ENCODE data around the gene MAGI1.
A peak's percentile ranks its signal among the peaks of the same experiment; 100 is the strongest.
"Not testable (repeated sequence)": the region's sequence is repeated elsewhere in the genome, so short reads cannot be mapped to it uniquely, and the experiment has no call there.

The MAGI1 gene

DNA sequence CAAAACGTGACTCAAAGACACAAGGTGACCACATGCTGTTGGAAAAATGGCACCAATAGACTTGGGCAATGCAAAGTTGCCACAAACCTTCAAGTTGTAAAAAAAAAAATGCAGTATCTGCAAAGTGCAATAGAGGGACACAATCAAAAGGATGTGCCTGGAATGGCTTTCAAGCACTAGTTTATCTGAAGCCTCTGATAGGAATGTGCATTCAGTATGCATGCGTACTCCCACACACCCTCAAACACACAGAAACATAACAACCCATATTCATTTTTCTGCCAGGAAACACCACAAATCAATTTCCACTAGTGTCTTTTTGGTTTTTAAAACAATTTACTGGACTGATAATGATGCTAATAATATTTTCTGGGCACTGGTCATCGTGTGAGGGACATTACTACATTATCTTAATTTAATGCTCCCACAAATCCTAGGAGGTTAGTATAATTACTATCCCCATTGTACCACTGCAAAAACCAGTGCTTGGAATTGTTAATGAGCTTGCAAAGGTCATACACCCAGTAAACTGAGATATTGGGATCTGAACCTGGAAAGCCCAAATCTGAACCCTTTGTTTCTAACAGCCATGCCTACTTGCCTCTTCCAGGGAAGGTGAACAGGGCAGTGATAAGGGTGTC lies 298.7 kb downstream of the MAGI1 start:
- DNase-seq, result no peak

DNA sequence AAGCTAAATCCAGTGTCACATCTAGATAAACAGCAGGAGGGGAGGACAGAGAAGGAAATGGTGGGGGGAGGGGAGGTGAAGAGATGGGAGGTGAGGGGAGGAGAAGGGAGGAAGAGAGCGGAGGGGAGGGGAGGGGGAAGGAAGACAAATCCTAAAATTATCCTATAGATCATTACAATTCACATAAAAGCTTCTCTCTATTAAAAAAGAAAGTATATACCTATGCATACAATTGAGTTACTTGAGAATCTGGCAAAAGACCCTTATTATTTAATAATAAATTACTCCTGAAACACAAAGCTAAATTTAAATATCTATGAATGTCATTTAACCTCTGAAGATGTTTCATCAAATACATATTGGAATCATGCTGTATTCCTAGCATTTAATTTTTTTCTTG lies 303.9 kb downstream of the MAGI1 start:
- DNase-seq, result no peak

DNA sequence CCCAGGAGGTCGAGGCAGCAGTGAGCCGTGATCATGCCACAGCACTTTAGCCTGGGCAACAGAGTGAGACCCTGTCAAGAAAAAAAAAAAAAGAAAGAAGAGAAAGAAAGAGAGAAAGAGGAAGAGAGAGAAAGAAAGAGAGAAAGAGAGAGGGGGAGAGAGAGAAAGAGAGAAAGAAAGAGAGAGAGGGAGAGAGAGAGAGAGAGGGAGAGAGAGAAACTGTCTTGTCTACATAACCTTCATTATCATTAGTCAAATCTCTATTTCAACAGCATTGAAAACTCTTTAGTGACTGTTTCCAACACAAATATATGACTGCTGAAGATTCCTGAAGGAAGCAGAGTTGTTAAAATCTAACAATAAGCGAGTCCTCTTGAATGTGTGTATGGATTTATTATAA lies 304.3 kb downstream of the MAGI1 start:
- no peak for DNase-seq

DNA sequence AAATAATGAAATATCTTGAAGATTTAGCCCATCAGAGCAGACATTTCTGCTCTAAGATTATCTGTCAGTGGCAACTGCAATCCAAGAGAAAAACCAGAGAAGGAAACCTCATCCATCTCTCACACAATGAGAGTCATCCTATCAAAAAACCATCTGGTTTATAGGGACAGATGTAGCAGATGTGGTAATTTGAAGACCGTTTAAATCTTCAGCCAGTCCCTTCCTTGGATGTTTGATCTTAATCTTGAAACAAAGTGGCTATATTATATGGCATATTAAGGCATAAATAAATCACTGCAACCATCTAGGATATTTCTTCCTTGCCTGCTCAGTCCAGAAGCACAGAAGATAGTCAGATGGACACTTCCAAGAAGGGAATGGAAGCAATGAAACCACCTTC lies 305.3 kb downstream of the MAGI1 start:
- no peak for DNase-seq

DNA sequence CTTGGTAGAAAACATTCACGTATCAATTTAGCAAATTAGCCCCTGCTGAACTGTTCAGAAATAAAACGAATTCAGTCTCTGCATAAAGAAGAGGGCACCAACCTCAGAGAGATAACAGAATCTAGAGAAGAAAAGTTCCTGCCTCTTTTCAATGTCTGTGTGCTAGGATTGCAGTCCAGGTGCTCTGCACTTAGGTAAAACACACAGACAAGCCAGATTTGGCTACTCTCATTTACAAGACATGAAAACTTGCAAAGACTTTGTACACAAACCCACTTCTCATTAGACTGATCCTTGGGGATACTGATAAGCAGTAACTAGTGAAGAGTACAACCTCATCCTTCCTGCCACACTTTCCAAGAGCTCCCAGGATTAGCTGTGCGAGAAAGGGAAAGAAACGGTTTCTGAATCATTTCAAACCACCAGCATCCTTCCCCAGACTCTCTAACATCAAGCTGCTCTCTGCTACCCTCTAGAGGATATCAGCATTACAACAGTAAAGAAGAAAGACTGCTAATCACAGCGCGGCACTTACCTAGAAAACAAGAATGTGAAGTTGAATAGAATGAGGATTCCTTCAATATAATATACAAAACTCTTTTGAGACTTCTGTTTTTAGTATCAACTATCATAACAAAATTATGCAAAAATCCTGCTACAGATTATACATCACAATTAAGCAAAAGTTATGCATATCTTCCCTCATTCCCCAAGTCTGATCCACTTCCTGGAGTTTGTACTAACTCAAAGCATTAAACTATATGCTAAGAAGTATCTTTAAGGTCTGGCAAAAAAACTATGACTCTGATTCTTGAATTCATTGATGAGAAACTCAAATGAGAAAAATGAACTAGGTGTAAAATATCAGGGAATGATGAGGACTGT lies 306.4 kb downstream of the MAGI1 start:
- DNase-seq, result peak; percentile 63

DNA sequence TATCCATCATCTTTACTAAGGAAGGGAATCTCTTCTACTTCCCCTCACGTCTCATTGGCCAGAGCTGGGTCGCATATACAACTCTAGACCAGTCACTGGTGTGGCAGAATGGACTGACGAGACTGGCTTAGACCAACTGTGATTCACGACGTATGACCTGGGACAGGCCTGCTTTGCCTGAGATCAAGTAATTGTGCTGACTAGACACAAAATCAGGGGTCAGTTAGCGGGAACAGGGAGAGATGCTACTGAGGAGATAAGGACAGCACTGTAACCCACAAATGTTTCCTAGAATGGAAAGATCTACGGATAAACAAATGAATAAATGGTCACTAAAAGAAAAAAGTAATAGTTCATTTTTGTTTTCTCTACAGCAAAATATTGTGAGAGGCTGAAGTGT lies 308.3 kb downstream of the MAGI1 start:
- DNase-seq, result no peak

DNA sequence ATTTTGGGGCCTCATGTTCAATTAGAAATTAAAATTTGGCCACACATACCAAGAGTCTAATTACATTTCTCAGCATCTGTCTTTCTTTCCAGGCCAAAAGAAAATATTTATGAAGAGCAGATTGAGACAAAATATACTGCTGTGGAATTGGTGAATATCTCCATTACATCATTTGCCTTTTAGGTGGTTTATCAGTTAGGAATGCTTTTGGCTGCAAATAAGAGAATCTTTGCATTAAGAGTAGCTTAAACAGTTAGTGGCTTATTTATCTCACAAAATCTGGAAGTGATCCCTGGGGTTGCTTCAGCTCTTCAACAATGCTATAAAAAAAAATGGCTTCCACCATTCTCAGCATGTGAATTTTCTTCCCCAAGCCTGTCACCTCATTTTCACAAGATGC lies 308.7 kb downstream of the MAGI1 start:
- DNase-seq, result no peak

DNA sequence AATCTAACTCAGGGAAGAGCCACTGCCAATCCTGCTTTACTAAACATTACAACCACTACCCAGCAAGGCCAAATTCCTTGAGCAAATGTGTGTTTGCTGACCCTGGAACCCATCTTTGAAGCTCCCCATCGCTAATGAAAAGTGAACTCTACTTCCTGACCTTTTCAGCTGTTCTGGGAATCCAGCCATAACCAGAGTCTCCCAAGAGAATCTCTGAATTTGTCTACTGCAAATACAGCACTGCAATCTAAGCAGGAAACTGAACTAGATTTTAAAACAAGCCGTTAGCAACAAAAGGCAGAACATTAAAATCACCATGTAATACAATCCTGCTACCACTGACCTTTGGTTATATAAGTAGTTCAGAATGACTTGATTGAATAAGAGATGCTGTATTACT lies 309.2 kb downstream of the MAGI1 start:
- DNase-seq, result no peak

DNA sequence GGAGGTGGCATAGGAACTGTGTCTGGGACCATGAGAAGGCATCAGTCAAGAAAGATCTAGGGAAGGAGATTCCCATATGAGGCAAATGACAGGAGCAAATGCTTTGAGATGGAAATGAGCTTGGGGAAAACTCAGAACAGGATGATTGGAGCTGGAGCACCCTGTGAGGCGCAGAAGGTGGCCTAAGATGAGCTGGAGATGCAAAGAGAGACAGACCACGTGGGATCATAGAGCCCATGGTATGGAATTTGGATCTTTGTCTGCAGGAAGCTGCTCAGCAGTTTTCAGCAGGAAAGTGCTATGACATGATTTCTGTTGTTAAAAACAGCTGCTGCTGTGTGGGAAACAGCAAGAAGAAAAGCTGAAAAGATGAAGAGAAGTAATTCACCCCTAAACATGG lies 310.6 kb downstream of the MAGI1 start:
- DNase-seq, result no peak

DNA sequence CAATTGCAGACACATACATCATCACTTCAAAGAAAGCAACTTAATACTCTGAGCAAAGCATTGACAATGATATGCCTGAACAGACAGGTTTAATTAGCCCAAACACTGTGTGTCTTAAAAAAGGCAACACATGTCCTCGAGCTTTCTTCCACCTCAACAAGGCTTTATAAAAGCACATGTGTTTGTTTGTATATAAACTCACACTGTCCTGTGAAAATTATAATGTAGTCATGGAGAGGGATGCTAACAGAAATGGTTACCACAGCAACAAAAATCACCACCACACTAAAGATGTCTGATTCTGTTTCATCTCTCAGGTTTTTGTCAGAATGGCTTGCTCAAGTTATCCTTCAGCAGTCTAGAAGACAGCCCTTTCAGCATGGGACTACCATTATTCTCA lies 314.7 kb downstream of the MAGI1 start:
- no peak for DNase-seq

DNA sequence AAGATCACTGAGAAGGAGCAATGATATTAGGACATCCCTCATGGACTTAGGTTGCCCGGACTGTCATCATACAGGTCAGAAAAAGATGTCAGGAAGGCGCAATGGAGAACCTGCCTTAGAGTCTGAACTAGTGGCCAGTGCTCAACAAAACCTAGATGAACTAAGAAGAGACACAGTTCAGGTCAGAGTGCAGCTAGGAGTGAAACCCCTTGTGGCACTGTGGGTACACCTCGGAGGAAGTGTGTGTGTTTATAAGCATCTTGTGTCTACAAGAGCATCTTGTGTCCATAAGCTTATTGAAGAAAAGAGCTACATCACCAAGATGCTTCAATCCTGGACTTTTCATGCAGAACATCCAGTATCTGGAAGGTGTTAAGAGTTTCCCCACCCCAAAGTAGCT lies 315.7 kb downstream of the MAGI1 start:
- no peak for DNase-seq

DNA sequence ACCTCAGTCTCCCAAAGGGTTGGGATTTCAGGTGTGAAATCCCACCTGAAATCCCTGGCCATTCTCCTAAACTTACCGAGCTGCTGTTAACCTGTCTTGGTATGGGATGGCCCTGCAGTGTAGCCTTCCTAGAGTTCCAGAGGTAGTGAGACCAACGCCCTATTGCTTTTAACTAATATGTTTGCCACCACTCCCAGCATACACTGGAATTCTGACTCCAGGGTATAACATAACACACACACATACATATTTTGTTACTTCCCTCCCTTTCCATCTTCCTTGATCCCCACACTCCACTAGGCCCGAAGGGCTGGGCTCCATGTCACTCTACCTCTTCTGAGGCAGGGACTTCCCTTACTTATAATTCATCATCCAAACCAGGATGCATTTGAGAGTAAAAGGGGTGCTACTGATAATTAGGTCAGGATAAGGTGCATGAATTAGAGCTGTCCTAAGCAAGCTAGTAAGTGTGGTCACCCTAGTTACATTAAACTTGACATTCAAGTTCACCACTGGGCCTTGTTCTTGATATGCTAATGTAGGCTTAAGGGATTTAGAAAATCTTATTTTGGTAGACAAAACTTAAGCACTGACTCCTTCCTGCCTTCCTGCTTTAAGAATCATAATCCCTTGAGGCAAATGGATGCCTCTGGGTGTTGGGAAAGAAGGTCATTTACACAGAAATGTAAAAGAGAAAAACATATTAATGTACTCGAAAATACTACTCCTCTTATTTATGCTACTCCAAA lies 317.6 kb downstream of the MAGI1 start:
- no peak for DNase-seq

DNA sequence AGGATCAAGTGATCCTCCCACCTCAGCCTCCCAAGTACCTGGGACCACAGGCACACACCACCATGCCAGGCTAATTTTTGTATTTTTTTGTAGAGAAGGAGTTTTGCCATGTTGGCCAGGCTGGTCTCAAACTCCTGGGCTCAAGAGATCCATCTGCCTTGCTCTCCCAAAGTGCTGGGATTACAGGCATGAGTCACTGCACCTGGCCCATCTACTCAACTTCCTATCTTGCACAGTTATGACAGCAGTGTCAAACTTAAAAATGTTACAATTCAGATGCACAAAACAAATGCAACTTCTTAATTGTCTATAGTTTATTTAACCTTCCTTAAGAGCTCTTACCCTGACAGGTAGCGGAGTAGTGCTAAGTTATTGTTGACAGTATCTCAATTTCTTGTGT lies 319.1 kb downstream of the MAGI1 start:
- not testable (repeated sequence) for DNase-seq

DNA sequence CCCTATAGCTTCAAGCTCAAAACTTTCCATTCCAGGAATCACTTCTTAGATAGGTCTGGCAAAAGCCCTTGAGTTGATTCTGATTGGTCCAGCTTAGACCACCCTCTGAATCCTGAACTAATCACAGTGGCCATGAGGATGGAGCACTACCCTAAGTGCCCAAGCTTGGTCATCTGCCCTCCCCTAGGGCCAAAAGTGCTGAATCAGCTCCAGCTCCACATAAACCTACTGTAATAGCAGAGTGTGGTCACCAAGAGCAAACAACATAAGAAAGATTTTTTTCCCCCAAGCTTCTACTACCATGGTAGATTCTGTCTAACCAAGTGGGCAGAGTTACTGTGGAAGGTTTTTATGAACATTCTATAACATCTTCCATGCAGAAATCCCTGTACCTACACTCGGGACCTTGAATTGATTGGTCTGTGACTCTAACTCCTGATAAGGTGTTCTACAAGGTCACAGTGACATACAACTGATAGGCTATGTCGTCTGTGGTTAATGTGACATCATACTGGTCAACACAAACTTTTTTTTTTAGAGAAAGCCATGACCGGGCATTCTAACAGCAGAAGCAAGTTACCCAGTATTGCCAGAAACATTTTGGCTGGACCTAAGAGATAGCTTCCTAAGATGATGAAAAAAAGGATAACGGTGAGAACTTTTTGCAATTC lies 320.9 kb downstream of the MAGI1 start:
- DNase-seq, result no peak

DNA sequence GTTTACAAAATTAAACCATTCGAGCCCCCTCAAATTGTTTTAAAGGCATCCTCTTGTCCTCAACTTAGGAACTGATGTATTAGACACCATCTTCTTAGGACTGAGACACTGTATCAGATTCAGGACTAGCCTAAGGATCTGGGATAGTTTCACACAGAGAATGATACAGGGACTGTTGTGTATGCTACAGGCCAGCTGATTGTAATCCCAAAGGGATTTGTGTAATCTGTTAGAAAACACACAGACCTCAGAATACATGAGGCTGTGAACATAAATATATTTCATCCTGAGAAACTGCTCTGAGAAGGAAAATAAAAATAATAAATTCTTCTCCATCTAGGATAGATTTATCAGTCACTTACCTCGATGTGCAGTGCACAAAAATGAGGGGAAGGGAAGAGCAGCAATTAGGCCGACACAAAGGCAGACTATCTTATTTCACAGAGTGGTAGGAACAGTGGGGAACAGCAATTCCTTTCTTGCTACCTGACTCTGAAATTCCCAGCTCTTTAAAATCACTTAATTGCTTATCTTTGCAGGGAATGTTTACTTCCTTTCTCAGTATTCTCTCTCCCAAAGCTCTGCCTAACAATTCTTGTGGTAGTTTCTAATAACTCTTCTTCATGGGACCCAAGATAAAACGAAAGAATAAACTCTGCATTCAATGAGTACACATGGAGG lies 322.5 kb downstream of the MAGI1 start:
- DNase-seq, result no peak

DNA sequence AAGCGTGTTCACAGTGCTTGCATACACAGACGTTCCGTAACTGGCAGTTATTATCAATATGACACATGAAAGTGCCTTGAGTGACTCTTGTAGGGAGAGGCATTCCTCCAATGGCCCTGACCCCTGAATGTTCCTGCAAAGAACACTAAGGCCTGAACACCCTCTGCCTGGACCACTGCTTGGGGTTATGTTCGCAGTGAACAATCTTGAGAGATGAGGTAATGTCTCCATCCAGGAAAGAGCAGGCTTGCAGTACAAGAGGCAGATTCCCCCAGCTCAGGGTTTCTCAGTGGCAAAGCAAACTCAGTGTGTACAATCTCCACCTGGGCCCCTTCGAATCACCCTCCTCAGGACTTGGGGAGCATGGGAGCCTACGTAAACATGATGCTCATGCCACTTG lies 324.6 kb downstream of the MAGI1 start:
- DNase-seq, result peak; percentile 87

DNA sequence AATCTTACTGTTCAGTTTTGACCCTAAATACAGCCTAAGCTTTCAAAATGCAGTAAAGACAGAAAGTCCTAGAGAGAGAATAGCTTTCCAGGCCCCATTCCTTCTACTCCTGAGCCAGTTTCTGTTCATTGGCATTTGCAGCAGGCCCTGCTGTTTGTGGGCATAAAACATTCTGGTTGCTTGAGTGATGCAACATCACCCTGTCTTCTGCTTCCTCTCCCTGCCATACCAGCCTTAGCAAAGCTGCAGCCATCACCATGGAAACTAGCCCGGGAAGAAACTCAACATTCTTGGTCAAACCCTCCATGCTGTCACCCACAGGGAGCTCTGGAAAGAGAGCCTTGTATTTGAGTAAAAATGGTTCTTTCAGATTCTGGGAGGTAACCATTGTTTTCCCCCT lies 325.7 kb downstream of the MAGI1 start:
- DNase-seq, result peak; percentile 77

DNA sequence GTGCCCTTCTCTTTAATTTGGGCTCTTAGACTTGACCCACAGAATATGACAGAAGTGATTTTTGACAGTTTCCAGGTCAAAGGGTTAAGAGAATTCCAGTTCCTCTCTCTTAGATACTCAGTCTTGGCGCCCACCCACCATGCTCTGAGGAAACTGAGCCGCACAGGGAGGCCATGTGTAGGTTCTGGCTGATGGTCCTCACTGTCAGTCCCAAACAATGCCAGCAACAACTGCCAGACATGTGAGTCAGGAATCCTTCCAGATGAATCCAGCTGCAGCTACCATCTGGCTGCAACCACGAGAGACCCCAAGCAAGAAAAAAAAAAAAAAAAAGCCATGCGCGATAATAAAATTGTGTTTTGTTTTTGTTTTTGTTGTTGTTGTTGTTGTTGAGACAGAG lies 326.6 kb downstream of the MAGI1 start:
- DNase-seq, result no peak

DNA sequence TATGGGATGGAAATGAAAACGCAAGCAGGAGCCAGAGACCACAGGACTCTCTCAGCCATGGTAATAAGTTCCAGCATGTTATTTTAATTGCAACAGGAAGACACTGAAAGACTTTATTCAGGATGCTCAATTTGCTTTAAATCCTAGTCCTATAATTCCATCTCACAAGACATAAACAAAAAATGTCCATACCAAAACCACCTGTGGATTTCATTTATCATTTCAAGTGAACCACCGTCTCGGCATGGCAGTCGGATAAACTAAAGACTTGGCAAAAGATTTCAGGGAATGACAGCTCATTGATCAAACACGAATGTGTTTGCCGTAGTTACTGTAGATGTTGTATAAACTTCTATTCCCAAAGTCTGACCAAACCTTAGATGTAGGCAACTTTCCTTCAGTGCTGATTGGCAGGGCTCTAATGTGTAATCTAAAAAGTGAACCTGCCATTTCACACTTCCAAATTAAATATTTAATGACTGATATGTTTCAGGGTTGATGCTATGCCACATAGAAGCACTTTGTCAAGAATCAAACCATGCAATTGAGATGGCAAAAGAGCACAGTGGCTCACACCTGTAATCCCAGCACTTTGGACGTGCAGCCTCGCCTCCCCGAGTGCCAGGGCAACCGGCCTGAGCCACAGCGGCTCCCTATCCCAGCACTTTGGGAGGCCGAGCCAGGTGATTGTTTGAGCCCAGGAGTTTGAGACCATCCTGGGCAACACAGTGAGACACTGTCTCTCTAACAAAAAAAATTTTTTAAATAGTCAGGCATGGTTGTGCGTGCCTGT lies 331.7 kb downstream of the MAGI1 start:
- DNase-seq, result no peak

DNA sequence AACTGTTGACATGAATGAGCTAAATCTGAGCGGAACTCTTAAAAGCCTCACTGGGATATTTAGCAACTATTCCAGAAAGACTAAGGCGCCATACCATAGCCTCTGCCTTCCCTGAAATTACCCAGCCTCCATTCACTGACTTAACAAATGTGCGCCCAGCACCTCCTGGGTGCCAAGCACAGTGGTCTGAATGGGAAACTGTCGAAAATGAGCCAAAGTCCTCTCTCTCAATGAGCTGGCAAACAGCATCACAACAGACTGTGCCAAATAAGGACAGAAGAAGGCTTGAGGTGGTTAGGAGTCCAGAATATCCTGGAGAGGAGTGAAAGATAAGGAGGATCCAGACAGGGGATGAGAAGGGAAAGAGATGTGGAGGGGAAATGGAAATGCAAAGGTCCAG lies 332.4 kb downstream of the MAGI1 start:
- DNase-seq, result no peak

DNA sequence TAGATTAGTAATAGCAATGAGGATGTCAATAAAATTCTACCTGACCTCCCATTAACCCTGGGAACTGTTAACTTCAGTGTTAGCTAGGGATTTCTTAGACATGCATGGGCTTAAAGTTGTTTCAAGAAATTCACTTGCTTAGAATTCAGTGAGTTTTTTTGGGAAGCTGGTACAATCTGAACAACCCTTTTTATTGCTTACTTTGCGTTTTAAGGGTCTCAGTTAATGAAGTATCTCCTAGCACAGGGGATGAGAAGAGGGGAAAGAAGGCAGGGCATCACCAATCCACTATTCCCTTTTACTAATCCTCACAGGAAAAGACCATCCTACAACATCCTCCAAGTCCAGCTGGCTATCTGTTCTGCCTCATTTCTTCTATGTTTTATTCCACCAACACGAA lies 334.9 kb downstream of the MAGI1 start:
- DNase-seq, result no peak

DNA sequence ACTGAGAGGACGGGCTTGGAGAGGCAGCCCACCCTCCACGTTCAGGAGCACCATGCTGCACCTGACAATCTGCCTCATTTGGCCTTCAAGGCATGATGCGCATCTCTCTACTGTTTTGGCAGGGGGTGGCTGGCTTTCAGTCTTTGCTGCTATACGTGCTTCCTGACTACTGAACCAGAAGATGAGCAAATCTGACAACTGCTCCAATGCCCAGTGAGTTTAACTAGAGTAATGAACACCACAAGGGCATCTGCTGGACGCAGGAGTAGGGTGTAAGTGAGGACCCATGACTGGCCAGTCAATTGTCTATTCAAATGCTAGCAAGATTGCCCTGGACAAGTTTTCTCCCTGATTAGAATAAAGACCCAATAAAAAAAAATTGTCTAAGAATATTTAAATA lies 335.7 kb downstream of the MAGI1 start:
- no peak for DNase-seq

Measured in islet precursor cell (in vitro differentiated cells).